HG03045 (cell line): ENCODE results near the gene DOCK9.

Source experiments
- ATAC-seq: cut with Tn5 transposase; IDR thresholded peaks from one replicate; pipeline ENCODE4 v1.9.1; 2021; ENCODE audit warnings: mild to moderate bottlenecking, moderate library complexity; ENCODE audit not compliant: unreplicated experiment

Gene DOCK9

GRCh38 chr13:98978280-98978679, 416 bp upstream of the DOCK9 start:
- no peak for ATAC-seq

- no peak for ATAC-seq
Measured at GRCh38 chr13:98976941-98977340, 923 bp downstream of the DOCK9 start.

GRCh38 chr13:98976338-98976737, 1.5 kb downstream of the DOCK9 start:
- ATAC-seq, result no peak

- no peak for ATAC-seq
Measured at GRCh38 chr13:98975822-98976261, 2.0 kb downstream of the DOCK9 start.

GRCh38 chr13:98974053-98974452, 3.8 kb downstream of the DOCK9 start:
- no peak for ATAC-seq

DNA sequence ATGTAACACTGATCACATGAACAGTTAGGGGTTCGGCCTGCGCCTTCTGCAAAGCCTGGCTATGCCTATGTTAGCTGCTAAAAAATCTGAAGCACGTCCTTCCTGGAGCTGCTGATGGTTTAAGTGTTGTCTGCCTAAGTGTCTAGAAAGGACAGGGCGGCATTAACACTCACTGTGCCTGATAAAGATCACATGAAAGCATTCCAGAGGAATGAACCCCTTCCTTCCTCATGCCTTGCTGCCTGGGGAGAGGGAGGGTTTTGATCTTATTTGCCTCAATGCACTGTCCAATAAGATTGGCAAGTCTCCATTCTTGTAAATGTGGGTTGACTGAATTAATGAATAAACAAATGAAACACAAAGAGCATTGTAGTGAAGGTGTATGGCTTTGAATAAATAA, 5.2 kb downstream of the DOCK9 start:
- no peak for ATAC-seq

DNA sequence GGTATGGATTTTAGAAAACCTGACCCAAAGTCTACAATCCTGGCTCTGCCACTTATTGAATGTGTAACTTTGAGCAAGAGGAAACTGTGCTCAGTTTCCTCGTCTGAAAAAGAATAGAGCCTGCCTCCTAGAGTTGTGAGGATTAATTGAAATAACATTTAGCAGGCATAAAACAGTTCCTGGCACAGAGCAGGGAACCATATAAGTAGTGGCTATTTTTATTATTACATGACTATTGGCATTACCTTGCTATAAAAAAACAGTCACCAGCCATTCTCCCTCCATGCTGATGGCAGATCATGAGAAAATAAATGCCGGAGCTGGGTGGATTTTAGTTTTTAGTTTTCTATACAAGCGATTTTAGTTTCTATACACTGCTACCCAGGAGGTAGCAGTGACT, 5.8 kb downstream of the DOCK9 start:
- ATAC-seq, result no peak

DNA sequence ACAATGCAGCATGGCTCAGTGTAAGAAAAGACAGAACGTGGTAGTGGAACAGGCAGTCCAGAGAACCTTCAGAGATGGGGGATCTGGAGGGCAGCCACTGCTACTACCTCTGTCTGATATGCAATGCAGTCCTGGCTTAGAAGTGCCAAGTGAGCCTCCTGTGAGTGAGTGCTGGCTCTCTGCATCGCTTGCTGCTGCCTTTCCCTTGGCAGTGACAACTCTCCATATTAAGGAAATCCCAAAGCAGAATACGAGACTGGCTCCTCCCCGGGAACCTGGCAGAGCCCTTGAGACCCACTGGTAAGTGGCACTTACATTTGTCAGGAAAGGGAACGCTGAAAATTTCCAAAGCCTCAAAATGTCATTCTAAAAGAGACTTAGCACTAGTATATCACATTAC, 7.5 kb downstream of the DOCK9 start:
- no peak for ATAC-seq

GRCh38 chr13:98967491-98967890, 10.4 kb downstream of the DOCK9 start:
- no peak for ATAC-seq

DNA sequence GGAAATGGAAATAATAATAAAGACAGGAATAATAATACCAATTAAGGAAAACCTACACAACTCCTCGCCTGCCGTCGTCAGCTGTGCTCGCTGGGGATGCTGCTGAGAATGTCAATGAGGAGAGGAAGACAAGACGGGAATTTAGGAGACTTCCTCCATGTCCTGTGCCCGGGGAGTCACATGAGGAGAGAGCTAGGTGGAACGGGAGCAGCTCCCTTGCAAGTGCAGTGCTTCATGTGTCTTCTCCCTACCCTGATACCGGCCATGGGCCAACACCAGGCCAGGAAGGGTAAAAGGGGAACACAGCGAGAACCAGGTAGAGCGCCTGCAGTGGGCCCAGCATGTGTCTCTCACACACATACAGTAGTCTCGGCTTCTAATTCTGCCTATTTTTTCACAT, 11.8 kb downstream of the DOCK9 start:
- no peak for ATAC-seq

DNA sequence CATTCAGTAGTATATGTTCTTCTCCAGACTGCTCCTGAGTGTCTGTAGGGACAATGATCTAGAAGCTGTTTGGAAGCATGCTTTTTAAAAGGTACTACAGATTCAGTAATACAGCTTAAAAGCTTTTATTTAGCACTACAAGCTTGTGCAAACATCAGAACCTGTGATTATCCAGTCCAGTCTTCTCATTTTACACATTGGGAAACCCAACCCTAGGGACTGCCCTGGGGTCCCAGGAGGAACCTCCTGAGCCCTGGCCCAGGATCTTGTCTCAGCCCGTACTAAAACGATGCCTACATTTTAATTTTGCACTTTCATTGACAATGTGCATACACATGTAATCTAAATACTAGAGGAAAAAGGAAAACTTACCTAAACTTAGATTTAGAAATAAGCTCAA, 12.5 kb downstream of the DOCK9 start:
- ATAC-seq, result no peak

- no peak for ATAC-seq
Measured at GRCh38 chr13:98963917-98964316, 13.9 kb downstream of the DOCK9 start.

DNA sequence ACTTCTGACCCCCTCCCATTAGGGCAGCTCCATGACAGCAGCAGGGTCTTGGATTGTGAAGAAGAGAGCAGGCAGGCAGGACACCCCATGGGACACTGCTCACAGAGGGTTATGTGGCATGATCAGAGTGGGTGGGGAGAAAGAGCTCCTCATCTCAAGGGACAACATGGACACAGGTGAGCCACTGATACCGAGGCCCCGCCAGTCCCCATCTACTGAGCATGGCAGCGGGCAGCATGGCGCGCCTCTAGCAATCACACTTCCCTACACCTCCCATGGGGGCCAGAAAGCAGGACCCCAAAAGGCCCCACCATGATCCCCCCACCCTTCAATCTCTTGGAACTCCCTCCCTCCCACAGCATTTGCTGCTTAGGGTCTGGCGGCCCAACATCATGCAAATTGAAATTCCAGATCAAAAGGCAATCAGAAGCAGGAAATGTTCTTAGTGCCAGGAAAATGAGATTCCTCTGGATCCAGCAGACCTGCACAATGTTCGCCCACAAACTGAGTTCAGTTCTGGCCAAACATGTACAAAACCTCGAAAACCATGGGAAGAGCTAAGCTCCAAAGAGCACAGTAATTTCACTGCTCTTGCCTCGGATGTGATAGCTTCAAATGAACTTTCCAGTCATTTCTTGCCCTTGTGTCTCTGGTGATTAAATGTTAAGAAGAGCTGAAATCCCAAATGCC, 14.8 kb downstream of the DOCK9 start:
- no peak for ATAC-seq

DNA sequence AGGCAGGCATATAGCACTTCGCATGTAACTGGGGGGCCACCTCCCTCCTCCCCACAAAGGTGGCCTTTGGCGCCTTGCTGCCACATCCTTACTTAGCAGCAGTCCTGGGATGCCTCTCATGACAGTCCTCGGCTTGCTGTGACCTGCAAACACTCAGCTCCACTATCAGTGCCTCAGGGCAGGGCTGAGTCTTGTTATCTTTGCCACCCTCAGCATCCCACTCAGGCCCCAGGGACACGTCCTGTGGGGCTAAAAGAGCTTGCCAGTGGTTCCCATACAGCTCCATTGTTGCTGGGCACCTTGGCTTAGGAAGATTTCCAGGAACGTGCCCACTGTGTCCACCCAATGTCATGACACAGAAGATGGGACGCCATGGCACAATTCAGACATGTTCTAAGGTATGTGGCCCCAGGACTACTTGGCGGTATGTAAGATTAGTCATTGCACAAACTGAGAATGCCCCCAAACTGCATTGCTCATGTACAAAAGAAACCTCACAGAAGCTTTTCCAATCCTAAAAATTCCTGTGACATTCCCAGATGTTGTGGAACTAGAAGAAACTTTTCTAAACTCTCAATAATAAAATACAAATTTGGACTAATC, 16.3 kb downstream of the DOCK9 start:
- no peak for ATAC-seq

DNA sequence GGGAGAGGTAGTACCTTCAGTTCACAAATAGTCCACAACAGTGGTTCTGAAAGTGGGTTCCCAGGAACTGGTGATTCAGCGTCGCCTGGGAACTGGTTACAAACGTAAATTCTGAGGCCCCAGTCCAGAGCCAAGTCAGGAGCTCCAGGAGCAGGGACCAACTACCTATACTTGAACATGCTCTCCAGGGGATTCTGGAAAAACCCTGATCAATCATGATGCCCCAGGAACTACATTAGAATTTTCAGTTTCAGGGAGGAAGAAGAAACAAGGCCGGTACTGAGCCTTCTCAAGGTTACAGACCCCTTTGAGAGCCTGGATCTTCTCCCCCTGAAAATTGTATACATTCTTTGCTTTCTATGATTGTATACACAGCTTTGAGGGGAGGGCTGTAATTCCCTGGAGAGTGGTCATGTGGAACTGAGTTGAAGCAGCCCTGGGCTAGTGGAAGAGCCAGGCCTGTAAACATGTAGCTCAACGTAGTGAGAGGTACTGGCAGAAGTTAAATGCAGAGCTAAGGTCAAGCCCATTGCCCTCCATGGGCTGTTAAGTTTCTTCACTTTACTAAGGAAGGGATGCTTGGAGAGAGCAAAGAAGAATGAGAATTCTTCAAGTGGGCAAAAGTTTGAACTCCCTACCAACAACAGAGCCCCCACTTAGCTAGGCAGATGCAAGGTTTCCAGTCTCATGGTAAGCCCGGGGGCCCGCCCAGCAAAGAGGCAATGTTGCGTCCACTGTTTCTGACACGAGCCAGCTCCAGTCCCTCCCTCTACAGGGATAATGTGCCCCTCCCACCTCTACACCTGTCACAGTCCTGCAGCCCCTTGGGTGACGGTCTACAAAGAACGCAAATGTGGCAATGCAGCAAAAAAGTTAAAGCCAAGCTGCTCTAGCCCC, 17.0 kb downstream of the DOCK9 start:
- no peak for ATAC-seq

GRCh38 chr13:98959786-98960605, 17.9 kb downstream of the DOCK9 start:
- ATAC-seq, result no peak

DNA sequence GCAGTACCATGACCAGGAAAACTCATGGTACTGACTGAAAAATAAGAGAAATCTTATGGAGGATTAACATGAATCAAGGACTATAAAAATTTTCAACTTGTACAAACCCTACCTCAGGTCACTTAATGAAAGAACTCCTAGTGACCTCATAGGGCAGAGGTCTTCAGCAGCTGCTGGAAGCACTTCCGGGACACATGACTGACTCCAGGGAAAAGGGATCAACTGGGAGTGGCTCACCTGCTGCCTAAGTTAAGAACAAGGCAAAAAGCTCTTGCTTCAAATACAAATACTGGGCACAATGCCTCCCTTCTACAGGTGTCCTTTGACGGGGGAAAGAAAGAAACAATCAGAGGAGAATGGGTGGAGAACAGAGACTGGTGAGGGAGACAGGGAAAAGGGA, 18.6 kb downstream of the DOCK9 start:
- no peak for ATAC-seq

- no peak for ATAC-seq
Measured at GRCh38 chr13:98958443-98958794, 19.4 kb downstream of the DOCK9 start.

DNA sequence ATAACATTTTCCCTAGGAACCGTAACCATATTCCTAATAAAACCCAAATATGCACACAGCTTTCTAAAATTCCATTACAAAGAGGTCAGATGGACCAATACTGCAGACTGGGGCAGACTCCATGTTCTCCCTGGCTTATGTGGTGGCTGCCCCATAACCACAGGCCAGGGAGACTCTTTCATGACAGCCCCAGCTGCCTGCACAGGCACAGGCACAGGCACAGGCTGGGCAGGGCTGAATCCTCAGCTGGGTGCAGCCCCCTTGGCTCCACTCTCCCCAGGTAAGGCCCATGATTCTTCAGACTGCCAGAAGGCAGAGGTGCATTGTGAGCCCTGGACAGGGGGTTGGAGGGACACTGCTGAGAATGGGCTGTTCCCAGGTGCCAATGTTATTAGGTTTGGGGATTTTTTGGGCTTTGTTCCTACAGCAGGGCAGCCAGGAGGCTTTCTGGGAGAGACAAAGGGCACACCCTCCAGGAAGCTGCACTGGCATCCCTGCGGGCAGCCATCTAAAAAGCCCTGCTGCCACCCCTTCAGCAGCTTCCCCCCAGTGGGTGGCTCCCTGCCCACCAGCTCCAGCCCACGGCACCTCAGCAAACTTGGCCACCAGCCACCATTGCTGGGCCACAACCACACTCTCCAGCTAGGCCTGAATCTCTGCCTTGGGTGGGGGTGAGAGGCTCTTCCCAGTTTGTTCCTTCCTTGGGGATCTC, 20.0 kb downstream of the DOCK9 start:
- no peak for ATAC-seq

DNA sequence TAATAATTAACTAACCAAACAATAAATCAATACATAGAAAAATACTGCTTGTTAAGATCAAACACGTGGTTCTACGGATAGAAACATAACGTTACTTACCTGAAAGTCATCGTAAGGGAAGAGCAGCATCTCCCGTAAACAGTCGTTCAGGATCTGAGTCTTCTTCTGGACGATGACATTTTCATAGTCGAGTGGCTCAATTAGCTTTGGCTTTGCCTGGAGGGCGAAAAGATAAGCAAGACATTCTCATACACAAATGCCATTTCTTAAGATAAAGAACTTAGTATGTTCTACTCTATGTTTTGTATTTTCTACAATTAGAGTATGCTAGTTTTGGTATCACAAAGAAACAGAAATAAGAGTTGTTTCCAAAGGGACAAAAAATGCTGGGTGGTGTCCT, 22.5 kb downstream of the DOCK9 start:
- ATAC-seq, result no peak

- ATAC-seq, result no peak
Measured at GRCh38 chr13:98954313-98954712, 23.6 kb downstream of the DOCK9 start.
